NCI-H1105 treated with DMSO at 0.1 percent for 48 hours (cell line): Measurements from ENCODE around the gene STC2.

ENCODE experiments used
- DNase-seq: peaks from one replicate; lab custom pipeline; 2025; lab: John Stamatoyannopoulos, UW

STC2 gene

GRCh38 chr5:173265433-173265832 is 62.8 kb downstream of the STC2 start:
- no peak for DNase-seq
